ENCODE results near the gene TDRD15. TPM values are rescaled to one million over a fixed set of nuclear protein-coding genes. Genes with fewer than 3 reads are reported as not detected.

The TDRD15 gene
- total and polyA plus RNA-seq, 2 of the 13 experiments (the other 11 are each of a cell fraction or from before 2014, with no cell fraction given) = 0.12 to 0.29 TPM

DNA sequence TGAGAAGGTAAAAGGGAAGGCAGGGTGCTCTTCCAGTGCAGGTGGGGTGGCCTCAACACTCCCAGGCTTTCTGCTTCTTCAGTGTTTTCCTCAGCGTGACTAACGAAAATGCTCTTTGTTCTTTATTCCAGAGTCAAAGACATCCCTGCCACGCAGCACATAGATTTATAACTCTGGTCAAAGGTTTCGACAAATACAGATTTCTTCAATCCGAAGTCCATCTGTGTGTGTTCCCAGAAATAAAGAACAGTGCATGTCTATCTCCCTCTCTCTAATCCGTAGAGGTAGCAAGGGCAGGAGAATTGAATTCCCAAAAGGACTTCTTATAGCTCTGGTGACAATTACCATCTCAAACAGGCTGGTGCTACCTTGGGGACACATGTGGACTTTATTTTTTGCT, 26.4 kb upstream of the TDRD15 start (continued):
- TF ChIP-seq SOX5 (CRISPR knock-in tag; IDR thresholded peaks at IDR 0.05; ENCODE audit: borderline replicate concordance) (peak; percentile 48; the same call in 1 of the 2 replicates), ZFP36 (IDR thresholded peaks at IDR 0.05; ENCODE audit: borderline replicate concordance, low read depth, low read length, partially characterized antibody) (no peak), ZKSCAN1 (IDR thresholded peaks at IDR 0.05; ENCODE audit: low read length) (no peak), NR2F2 (IDR thresholded peaks at IDR 0.05; ENCODE audit: borderline replicate concordance, low read depth) (peak; percentile 42; the same call in 1 of the 2 replicates), TEAD3 (CRISPR knock-in tag; optimal IDR thresholded peaks at IDR 0.05; ENCODE audit: borderline replicate concordance) (peak; percentile 40), ETV5 (CRISPR knock-in tag; IDR thresholded peaks at IDR 0.05; ENCODE audit: borderline replicate concordance) (no peak; the same call in 1 of the 2 replicates), FOXK1 (CRISPR knock-in tag; IDR thresholded peaks at IDR 0.05; ENCODE audit: borderline replicate concordance, low read depth) (no peak), ZNF331 (CRISPR knock-in tag; IDR thresholded peaks at IDR 0.05) (no peak), ZNF7 (CRISPR knock-in tag; IDR thresholded peaks at IDR 0.05) (no peak), RXRB (CRISPR knock-in tag; IDR thresholded peaks at IDR 0.05; ENCODE audit: borderline replicate concordance) (0 out of 2 replicates have a peak, but pooled peaks have one; percentile 22), ZSCAN29 (CRISPR knock-in tag; conservative IDR thresholded peaks at IDR 0.05) (0 out of 2 replicates have a peak, but pooled peaks have one; percentile 61), ZNF546 (CRISPR knock-in tag; conservative IDR thresholded peaks at IDR 0.05) (no peak), HNRNPK (IDR thresholded peaks at IDR 0.05; ENCODE audit: low read depth, low read length, poor library complexity, severe bottlenecking) (no peak), ESRRA (CRISPR knock-in tag; IDR thresholded peaks at IDR 0.05; ENCODE audit: low read depth) (0 out of 2 replicates have a peak, but pooled peaks have one; percentile 27), HOXA5 (CRISPR knock-in tag; IDR thresholded peaks at IDR 0.05) (peak; percentile 17; the same call in 1 of the 2 replicates), RFX1 (IDR thresholded peaks at IDR 0.05) (no peak), ZMYM2 (CRISPR knock-in tag; IDR thresholded peaks at IDR 0.05) (no peak)
- TF ChIP-seq, protein P1, sequence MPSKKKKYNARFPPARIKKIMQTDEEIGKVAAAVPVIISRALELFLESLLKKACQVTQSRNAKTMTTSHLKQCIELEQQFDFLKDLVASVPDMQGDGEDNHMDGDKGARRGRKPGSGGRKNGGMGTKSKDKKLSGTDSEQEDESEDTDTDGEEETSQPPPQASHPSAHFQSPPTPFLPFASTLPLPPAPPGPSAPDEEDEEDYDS (CRISPR knock-in tag; IDR thresholded peaks at IDR 0.05) = no peak
- TF ChIP-seq, protein P2, sequence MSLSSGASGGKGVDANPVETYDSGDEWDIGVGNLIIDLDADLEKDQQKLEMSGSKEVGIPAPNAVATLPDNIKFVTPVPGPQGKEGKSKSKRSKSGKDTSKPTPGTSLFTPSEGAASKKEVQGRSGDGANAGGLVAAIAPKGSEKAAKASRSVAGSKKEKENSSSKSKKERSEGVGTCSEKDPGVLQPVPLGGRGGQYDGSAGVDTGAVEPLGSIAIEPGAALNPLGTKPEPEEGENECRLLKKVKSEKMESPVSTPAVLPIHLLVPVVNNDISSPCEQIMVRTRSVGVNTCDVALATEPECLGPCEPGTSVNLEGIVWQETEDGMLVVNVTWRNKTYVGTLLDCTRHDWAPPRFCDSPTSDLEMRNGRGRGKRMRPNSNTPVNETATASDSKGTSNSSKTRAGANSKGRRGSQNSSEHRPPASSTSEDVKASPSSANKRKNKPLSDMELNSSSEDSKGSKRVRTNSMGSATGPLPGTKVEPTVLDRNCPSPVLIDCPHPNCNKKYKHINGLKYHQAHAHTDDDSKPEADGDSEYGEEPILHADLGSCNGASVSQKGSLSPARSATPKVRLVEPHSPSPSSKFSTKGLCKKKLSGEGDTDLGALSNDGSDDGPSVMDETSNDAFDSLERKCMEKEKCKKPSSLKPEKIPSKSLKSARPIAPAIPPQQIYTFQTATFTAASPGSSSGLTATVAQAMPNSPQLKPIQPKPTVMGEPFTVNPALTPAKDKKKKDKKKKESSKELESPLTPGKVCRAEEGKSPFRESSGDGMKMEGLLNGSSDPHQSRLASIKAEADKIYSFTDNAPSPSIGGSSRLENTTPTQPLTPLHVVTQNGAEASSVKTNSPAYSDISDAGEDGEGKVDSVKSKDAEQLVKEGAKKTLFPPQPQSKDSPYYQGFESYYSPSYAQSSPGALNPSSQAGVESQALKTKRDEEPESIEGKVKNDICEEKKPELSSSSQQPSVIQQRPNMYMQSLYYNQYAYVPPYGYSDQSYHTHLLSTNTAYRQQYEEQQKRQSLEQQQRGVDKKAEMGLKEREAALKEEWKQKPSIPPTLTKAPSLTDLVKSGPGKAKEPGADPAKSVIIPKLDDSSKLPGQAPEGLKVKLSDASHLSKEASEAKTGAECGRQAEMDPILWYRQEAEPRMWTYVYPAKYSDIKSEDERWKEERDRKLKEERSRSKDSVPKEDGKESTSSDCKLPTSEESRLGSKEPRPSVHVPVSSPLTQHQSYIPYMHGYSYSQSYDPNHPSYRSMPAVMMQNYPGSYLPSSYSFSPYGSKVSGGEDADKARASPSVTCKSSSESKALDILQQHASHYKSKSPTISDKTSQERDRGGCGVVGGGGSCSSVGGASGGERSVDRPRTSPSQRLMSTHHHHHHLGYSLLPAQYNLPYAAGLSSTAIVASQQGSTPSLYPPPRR (CRISPR knock-in tag; IDR thresholded peaks at IDR 0.05; ENCODE audit: borderline replicate concordance) = peak; percentile 54; the same call in 1 of the 2 replicates
- TF ChIP-seq, protein P3, sequence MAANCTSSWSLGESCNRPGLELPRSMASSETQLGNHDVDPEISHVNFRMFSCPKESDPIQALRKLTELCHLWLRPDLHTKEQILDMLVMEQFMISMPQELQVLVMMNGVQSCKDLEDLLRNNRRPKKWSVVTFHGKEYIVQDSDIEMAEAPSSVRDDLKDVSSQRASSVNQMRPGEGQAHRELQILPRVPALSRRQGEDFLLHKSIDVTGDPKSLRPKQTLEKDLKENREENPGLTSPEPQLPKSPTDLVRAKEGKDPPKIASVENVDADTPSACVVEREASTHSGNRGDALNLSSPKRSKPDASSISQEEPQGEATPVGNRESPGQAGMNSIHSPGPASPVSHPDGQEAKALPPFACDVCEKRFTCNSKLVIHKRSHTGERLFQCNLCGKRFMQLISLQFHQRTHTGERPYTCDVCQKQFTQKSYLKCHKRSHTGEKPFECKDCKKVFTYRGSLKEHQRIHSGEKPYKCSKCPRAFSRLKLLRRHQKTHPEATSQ (CRISPR knock-in tag; IDR thresholded peaks at IDR 0.05; ENCODE audit: borderline replicate concordance) = no peak
- TF ChIP-seq, protein P4, sequence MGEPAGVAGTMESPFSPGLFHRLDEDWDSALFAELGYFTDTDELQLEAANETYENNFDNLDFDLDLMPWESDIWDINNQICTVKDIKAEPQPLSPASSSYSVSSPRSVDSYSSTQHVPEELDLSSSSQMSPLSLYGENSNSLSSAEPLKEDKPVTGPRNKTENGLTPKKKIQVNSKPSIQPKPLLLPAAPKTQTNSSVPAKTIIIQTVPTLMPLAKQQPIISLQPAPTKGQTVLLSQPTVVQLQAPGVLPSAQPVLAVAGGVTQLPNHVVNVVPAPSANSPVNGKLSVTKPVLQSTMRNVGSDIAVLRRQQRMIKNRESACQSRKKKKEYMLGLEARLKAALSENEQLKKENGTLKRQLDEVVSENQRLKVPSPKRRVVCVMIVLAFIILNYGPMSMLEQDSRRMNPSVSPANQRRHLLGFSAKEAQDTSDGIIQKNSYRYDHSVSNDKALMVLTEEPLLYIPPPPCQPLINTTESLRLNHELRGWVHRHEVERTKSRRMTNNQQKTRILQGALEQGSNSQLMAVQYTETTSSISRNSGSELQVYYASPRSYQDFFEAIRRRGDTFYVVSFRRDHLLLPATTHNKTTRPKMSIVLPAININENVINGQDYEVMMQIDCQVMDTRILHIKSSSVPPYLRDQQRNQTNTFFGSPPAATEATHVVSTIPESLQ (CRISPR knock-in tag; conservative IDR thresholded peaks at IDR 0.05) = no peak

All from HepG2 (cell line).